IPS DF 6.9 (cell line): ENCODE results near the gene RAF1.

ENCODE experiments used
- DNase-seq: peaks from one replicate; pipeline ENCODE4 v3.0.0-alpha.2; 2013; ENCODE audit warnings: low read depth, low spot score
- H3K27ac ChIP-seq: one replicate; pipeline ENCODE4 v1.5.1; 2013; ENCODE audit warnings: low read length, control low read depth
- H3K27me3 ChIP-seq: 2 replicates; pipeline ENCODE4 v1.6.1; 2013; ENCODE audit warnings: mild to moderate bottlenecking, low read length; ENCODE audit not compliant: control insufficient read depth, insufficient read depth
- H3K36me3 ChIP-seq: 2 replicates; pipeline ENCODE4 v1.6.1; 2013; ENCODE audit warnings: low read length; ENCODE audit not compliant: control insufficient read depth, insufficient read depth
- H3K4me1 ChIP-seq: 2 replicates; pipeline ENCODE4 v1.6.1; 2013; ENCODE audit warnings: low read length; ENCODE audit not compliant: control insufficient read depth, insufficient read depth
- H3K4me3 ChIP-seq: 2 replicates; pipeline ENCODE4 v1.5.1; 2013; ENCODE audit warnings: mild to moderate bottlenecking, low read length
- H3K9me3 ChIP-seq: 2 replicates; pipeline ENCODE4 v1.6.1; 2013; ENCODE audit warnings: low read length, inconsistent platforms; ENCODE audit not compliant: control insufficient read depth, insufficient read depth
- WGBS: extraction: QIAGEN DNeasy Blood & Tissue Kit; methylation state at CpG from one replicate; pipeline ENCODE4 v1.1.7; 2013; ENCODE audit warnings: mixed read lengths, missing lambda C conversion rate; ENCODE audit not compliant: insufficient read length, insufficient coverage; 5-methylcytosine and 5-hydroxymethylcytosine counted together

The RAF1 gene

GRCh38 chr3:12700800-12701199 is 36.9 kb upstream of the RAF1 start:
- no peaks in the 10 kb centered on the region for H3K36me3 ChIP-seq
- DNase-seq, result no peak
- H3K27me3 ChIP-seq, result no peaks in the 10 kb centered on the region
- no peak overlapping the region for H3K27ac ChIP-seq
- no peaks in the 10 kb centered on the region for H3K9me3 ChIP-seq
- WGBS, result no CpG with 5 or more reads among the region's 2 CpGs
- no peak overlapping the region for H3K4me3 ChIP-seq
- H3K4me1 ChIP-seq, result no peaks in the 10 kb centered on the region

GRCh38 chr3:12695916-12696315 is 32.0 kb upstream of the RAF1 start:
- no peak for DNase-seq
- H3K27ac ChIP-seq, result no peak overlapping the region
- H3K4me3 ChIP-seq, result no peak overlapping the region
- H3K36me3 ChIP-seq, result no peaks in the 10 kb centered on the region
- 0 out of 2 replicates have a peak, but pooled peaks cover 1% of the 10 kb centered on the region for H3K4me1 ChIP-seq
- no CpG with 5 or more reads among the region's 2 CpGs for WGBS
- no peaks in the 10 kb centered on the region for H3K9me3 ChIP-seq
- no peaks in the 10 kb centered on the region for H3K27me3 ChIP-seq

GRCh38 chr3:12695112-12695511 is 31.2 kb upstream of the RAF1 start:
- DNase-seq, result no peak
- Histone ChIP-seq H3K36me3 (no peaks in the 10 kb centered on the region), H3K27me3 (no peaks in the 10 kb centered on the region), H3K27ac (no peak overlapping the region), H3K9me3 (no peaks in the 10 kb centered on the region), H3K4me3 (no peak overlapping the region), H3K4me1 (0 out of 2 replicates have a peak, but pooled peaks cover 1% of the 10 kb centered on the region)
- WGBS, result no CpG with 5 or more reads among the region's 3 CpGs

DNA sequence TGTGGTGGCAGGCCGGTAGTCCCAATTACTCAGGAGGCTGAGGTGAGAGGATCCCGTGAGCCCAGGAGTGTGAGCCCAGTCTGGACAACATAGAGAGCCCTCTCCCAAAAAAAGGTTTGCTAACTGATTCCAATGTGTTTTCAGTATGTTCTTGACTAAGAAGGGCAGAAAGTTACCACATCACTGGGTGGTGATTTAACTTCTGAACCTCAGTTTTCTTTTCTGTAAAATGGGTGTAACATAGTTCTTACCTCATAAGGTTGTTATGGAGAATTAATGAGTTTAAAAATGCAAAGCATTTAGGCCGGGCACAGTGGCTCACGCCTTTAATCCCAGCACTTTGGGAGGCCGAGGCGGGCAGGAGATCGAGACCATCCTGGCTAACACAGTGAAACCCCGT is 28.5 kb upstream of the RAF1 start:
- no peak for DNase-seq
- Histone ChIP-seq H3K9me3 (no peaks in the 10 kb centered on the region), H3K36me3 (no peaks in the 10 kb centered on the region), H3K4me3 (no peak overlapping the region), H3K27me3 (no peaks in the 10 kb centered on the region), H3K27ac (no peak overlapping the region), H3K4me1 (0 out of 2 replicates have a peak, but pooled peaks cover 1% of the 10 kb centered on the region)
- no CpG with 5 or more reads among the region's 8 CpGs for WGBS

DNA sequence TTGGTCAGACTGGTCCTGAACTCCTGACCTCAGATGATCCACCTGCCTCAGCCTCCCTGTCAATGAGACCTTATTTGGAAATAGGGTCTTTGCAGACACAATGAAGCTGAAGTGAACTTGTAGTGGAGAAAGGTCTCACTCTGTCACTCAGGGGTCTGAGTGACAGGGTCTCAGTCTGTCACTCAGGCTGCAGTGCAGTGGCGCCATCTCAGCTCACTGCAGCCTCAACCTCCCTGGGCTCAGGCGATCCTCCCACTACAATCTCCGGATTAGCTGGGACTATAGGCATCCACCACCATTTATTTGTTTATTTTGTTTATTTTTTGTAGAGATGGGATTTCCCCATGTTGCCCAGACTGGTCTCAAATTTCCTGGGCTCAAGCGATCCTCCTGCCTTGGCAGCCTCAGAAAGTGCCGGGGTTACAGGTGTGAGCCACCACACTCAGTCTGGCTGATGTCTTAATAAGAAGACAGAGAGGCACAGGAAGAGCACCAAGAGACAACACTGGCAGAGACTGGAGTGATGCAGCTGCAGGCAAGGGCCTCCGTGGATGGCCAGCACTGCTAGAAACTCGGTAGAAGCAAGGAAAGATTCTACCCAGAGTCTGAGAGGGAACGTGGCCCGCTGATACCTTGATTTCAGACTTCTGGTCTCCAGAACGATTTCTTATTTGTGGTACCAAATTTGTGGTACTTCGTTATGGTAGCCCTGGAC is 26.2 kb upstream of the RAF1 start:
- H3K36me3 ChIP-seq, result no peaks in the 10 kb centered on the region
- H3K9me3 ChIP-seq, result no peaks in the 10 kb centered on the region; the same call in 1 of the 2 replicates
- no peak overlapping the region for H3K27ac ChIP-seq
- no peaks in the 10 kb centered on the region for H3K27me3 ChIP-seq
- H3K4me3 ChIP-seq, result no peak overlapping the region
- no peak for DNase-seq
- H3K4me1 ChIP-seq, result 0 out of 2 replicates have a peak, but pooled peaks cover 1% of the 10 kb centered on the region
- WGBS, result no CpG with 5 or more reads among the region's 11 CpGs

- H3K36me3 ChIP-seq, result no peaks in the 10 kb centered on the region
- no peaks in the 10 kb centered on the region; the same call in 1 of the 2 replicates for H3K9me3 ChIP-seq
- DNase-seq, result no peak
- no CpG with 5 or more reads among the region's 4 CpGs for WGBS
- H3K27ac ChIP-seq, result no peak overlapping the region
- no peaks in the 10 kb centered on the region for H3K27me3 ChIP-seq
- H3K4me1 ChIP-seq, result no peaks in the 10 kb centered on the region
- H3K4me3 ChIP-seq, result no peak overlapping the region
Measured at GRCh38 chr3:12687948-12688347, 24.0 kb upstream of the RAF1 start.

- Histone ChIP-seq H3K36me3 (no peaks in the 10 kb centered on the region), H3K9me3 (no peaks in the 10 kb centered on the region; the same call in 1 of the 2 replicates), H3K4me3 (no peak overlapping the region), H3K27ac (no peak overlapping the region), H3K27me3 (no peaks in the 10 kb centered on the region), H3K4me1 (no peaks in the 10 kb centered on the region)
- DNase-seq, result no peak
- no CpG with 5 or more reads among the region's 3 CpGs for WGBS
Measured at GRCh38 chr3:12686096-12686495, 22.2 kb upstream of the RAF1 start.

GRCh38 chr3:12681943-12682390 is 18.1 kb upstream of the RAF1 start:
- Histone ChIP-seq H3K4me3 (no peak overlapping the region), H3K4me1 (peaks cover 1% of the 10 kb centered on the region; the same call in 1 of the 2 replicates), H3K9me3 (no peaks in the 10 kb centered on the region; the same call in 1 of the 2 replicates), H3K27ac (no peak overlapping the region), H3K36me3 (no peaks in the 10 kb centered on the region), H3K27me3 (no peaks in the 10 kb centered on the region)
- DNase-seq, result no peak
- no CpG with 5 or more reads among the region's 1 CpG for WGBS

GRCh38 chr3:12681089-12681942 is 17.4 kb upstream of the RAF1 start:
- H3K27ac ChIP-seq, result no peak overlapping the region
- no peaks in the 10 kb centered on the region for H3K27me3 ChIP-seq
- no peaks in the 10 kb centered on the region; the same call in 1 of the 2 replicates for H3K9me3 ChIP-seq
- no peak for DNase-seq
- no CpG with 5 or more reads among the region's 4 CpGs for WGBS
- no peaks in the 10 kb centered on the region for H3K36me3 ChIP-seq
- no peak overlapping the region for H3K4me3 ChIP-seq
- peaks cover 1% of the 10 kb centered on the region; the same call in 1 of the 2 replicates for H3K4me1 ChIP-seq

- Histone ChIP-seq H3K4me1 (peaks cover 1% of the 10 kb centered on the region; the same call in 1 of the 2 replicates), H3K27ac (no peak overlapping the region), H3K4me3 (no peak overlapping the region), H3K27me3 (no peaks in the 10 kb centered on the region), H3K9me3 (no peaks in the 10 kb centered on the region; the same call in 1 of the 2 replicates), H3K36me3 (no peaks in the 10 kb centered on the region)
- no CpG with 5 or more reads among the region's 6 CpGs for WGBS
- DNase-seq, result no peak
Measured at GRCh38 chr3:12679468-12679867, 15.6 kb upstream of the RAF1 start.
